GM21717 (cell line): ENCODE results near the gene DOCK11.
A peak's percentile ranks its signal among the peaks of the same experiment; 100 is the strongest.
"Not testable (repeated sequence)": the region's sequence is repeated elsewhere in the genome, so short reads cannot be mapped to it uniquely, and the experiment has no call there.

Experiments
- ATAC-seq: cut with Tn5 transposase; IDR thresholded peaks from one replicate; pipeline ENCODE4 v1.9.1; 2021; ENCODE audit warnings: mild to moderate bottlenecking, moderate library complexity; ENCODE audit not compliant: unreplicated experiment

DOCK11 gene

DNA sequence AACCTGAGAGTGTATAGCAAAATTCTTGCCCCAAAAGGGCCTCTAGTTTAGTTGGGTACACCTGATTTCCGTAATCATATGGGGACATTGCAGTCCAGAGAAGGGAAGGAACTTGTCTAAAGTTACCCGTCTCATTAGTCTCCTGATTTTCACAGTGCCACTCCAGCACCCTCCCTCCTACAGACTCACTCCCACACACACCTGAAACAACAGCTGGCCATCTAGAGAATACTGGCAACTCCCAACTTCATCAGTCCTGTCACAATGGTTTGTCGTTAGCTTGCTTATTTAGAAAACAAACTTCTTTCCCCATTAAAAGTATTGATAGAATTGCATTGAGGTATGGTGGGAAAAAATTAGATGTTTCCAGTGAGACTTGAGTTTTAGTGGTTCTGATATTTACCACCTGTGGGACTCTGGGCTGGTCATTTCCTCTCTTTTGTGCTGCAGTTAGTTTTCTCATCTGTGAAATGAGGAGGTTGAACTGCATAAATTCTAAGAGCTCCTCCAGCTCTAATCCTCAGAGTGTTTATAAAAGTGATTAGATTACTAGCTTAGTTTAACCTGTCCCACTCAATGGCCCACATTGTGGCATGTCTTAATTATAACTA lies 233.5 kb downstream of the DOCK11 start:
- no peak for ATAC-seq

DNA sequence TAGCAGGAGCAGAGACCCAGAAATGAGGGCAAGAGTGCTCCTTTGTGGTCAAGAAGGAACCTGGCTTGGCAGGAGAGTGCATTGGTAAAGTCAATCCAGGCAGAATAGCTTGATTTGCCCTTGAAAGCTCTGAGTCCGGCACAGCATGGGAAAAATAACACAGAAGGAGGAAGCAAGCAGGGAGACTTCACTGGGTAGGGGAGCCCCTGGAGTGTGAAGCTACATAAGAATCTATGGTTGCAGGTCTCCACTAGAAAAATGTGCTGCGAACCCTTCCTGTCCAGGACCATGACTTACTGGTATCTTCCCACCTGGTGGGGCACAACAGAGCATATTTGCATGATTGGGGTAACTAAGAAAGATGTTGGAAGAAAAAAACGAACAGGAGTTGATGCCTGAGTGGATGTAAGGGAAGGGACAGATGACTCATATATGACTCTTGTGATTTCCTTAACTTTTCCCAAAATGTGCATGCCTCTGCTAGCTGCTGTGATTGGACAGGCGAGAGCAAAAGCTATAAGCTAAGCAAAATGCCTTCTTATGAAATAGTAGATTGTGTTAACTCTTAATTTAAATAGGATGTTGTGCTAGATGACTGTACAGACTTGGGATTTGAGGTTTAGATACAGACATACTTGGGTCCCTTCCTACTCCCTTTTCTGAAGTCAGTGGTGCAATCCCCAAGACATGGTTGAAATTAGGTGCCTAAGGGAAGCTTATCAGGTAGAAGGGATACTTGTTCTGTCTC lies 235.1 kb downstream of the DOCK11 start:
- ATAC-seq: no peak

DNA sequence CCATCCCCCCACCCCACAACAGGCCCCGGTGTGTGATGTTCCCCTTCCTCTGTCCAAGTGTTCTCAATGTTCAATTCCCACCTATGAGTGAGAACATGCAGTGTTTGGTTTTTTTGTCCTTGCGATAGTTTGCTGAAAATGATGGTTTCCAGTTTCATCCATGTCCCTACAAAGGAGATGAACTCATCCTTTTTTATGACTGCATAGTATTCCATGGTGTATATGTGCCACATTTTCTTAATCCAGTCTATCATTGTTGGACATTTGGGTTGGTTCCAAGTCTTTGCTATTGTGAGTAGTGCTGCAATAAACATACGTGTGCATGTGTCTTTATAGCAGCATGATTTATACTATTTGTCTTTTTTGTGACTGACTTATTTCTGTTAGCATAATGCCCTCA lies 236.9 kb downstream of the DOCK11 start:
- not testable (repeated sequence) for ATAC-seq

DNA sequence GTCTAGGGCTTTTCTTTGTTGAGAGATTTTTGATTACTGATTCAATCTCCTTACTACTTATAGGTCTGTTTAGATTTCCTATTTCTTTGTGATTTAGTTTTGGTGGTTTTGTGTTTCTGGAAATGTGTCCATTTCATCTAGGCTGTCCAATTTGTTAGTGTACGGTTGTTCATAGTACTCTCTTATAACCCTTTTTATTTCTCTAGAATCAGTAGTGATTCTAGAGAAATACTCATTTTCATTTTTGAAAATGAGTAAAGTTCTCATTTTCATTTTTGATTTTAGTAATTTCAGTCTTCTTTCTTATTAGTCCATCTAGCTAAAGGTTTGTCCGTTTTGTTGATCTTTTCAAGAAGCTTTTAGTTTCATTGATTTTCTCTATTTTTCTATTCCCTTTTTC lies 239.3 kb downstream of the DOCK11 start:
- peak; percentile 69 for ATAC-seq
